ENCODE results near the gene HIGD1B. TPM values are rescaled to one million over a fixed set of nuclear protein-coding genes. Genes with fewer than 3 reads are reported as not detected.

The HIGD1B gene
- total RNA-seq, 4 donors from 2014 or later = 1.1 to 2.5 (median 1.5) TPM

- no peak overlapping the region for H3K4me3 ChIP-seq
- H3K9me3 ChIP-seq = no peaks in the 10 kb centered on the region
- peaks cover 0 to 22% (median 0%) of the 10 kb centered on the region in 3 donors for H3K4me1 ChIP-seq
- no peak for ATAC-seq
- H3K36me3 ChIP-seq = peaks cover 0 to 75% of the 10 kb centered on the region in 2 donors
- no peak overlapping the region for H3K27ac ChIP-seq
- TF ChIP-seq POLR2AphosphoS5 (IDR thresholded peaks at IDR 0.05) (no peak), EP300 (IDR thresholded peaks at IDR 0.05) (no peak), POLR2A (IDR thresholded peaks at IDR 0.05) (no peak)
- TF ChIP-seq, protein P1, sequence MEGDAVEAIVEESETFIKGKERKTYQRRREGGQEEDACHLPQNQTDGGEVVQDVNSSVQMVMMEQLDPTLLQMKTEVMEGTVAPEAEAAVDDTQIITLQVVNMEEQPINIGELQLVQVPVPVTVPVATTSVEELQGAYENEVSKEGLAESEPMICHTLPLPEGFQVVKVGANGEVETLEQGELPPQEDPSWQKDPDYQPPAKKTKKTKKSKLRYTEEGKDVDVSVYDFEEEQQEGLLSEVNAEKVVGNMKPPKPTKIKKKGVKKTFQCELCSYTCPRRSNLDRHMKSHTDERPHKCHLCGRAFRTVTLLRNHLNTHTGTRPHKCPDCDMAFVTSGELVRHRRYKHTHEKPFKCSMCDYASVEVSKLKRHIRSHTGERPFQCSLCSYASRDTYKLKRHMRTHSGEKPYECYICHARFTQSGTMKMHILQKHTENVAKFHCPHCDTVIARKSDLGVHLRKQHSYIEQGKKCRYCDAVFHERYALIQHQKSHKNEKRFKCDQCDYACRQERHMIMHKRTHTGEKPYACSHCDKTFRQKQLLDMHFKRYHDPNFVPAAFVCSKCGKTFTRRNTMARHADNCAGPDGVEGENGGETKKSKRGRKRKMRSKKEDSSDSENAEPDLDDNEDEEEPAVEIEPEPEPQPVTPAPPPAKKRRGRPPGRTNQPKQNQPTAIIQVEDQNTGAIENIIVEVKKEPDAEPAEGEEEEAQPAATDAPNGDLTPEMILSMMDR (IDR thresholded peaks at IDR 0.05) = no peak
- H3K27me3 ChIP-seq = no peaks in the 10 kb centered on the region
Measured at GRCh38 chr17:44892250-44892649, 44.6 kb downstream of the HIGD1B start.

GRCh38 chr17:44894642-44895041 is 47.0 kb downstream of the HIGD1B start:
- H3K36me3 ChIP-seq = peaks cover 0 to 55% of the 10 kb centered on the region in 2 donors
- peaks cover 0 to 34% (median 14%) of the 10 kb centered on the region in 3 donors for H3K4me1 ChIP-seq
- 86 to 93% methylated on average over 3 to 4 of the region's 4 CpGs for WGBS, 2 donors (ENCODE audit: low coverage in 1 of 2)
- TF ChIP-seq POLR2AphosphoS5 (IDR thresholded peaks at IDR 0.05) (no peak), POLR2A (IDR thresholded peaks at IDR 0.05) (no peak), EP300 (IDR thresholded peaks at IDR 0.05) (no peak)
- TF ChIP-seq, protein P1 (IDR thresholded peaks at IDR 0.05) = no peak
- no peak overlapping the region for H3K27ac ChIP-seq
- no peak for ATAC-seq
- H3K27me3 ChIP-seq = no peaks in the 10 kb centered on the region
- no peak overlapping the region for H3K4me3 ChIP-seq
- H3K9me3 ChIP-seq = no peaks in the 10 kb centered on the region

GRCh38 chr17:44898768-44899073 is 51.0 kb downstream of the HIGD1B start:
- Histone ChIP-seq H3K9me3 (no peaks in the 10 kb centered on the region), H3K4me3 (peak overlapping the region; percentile 60 to 72), H3K27me3 (no peaks in the 10 kb centered on the region), H3K27ac (peak overlapping the region; percentile 64 to 95 (median 91)), H3K36me3 (peaks cover 0 to 20% of the 10 kb centered on the region in 2 donors), H3K4me1 (peaks cover 0 to 47% (median 24%) of the 10 kb centered on the region in 3 donors)
- no peak for ATAC-seq
- WGBS, 2 donors (ENCODE audit: low coverage in 1 of 2) = 0% methylated on average over 7 of the region's 7 CpGs
- TF ChIP-seq POLR2AphosphoS5 (IDR thresholded peaks at IDR 0.05) (no peak), POLR2A (IDR thresholded peaks at IDR 0.05) (no peak), EP300 (IDR thresholded peaks at IDR 0.05) (no peak)
- TF ChIP-seq, protein P1 (IDR thresholded peaks at IDR 0.05) = no peak

GRCh38 chr17:44899074-44899782 is 51.5 kb downstream of the HIGD1B start, which contains the start of gene EFTUD2:
Gene EFTUD2, minus strand, starts transcription at chr17:44899445. Its CDS starts 4,924 bp downstream, at chr17:44894521.
- peak within 1 kb of the TSS; percentile 60 to 72 for H3K4me3 ChIP-seq
- 1% methylated on average over 19 to 30 of the region's 54 CpGs for WGBS, 2 donors (ENCODE audit: low coverage in 1 of 2)
- peak; percentile 93 for ATAC-seq
- H3K27me3 ChIP-seq = no peaks in the 10 kb centered on the region
- peaks cover 0 to 15% of the 10 kb centered on the region in 2 donors for H3K36me3 ChIP-seq
- peak within 1 kb of the TSS; percentile 64 to 95 (median 91) for H3K27ac ChIP-seq
- TF ChIP-seq POLR2AphosphoS5 (IDR thresholded peaks at IDR 0.05) (peak; percentile 70), POLR2A (IDR thresholded peaks at IDR 0.05) (peak in 1 of 2 donors; percentile 45), EP300 (IDR thresholded peaks at IDR 0.05) (no peak)
- TF ChIP-seq, protein P1 (IDR thresholded peaks at IDR 0.05) = peak in 2 of 4 experiments; percentile 48 to 54
- H3K9me3 ChIP-seq = no peaks in the 10 kb centered on the region
- peaks cover 0 to 47% (median 24%) of the 10 kb centered on the region in 3 donors for H3K4me1 ChIP-seq

Small RNA genes lying within 50 kb of the gene (small RNA-seq; reads per million reads assigned to genes)
- 0 reads per million in 4 donors for gene RN7SL405P

Other genes starting within 250 kb of the HIGD1B start
- gene MEIOC, start 191.4 kb upstream of the HIGD1B start, total RNA-seq = under 1 TPM in 2 of 4 donors, not detected in 2; 0.12 to 0.47 TPM
- 10 to 100 TPM; 16.7 to 21.0 (median 18.6) TPM for gene CCDC43, start 158.1 kb upstream of the HIGD1B start, total RNA-seq
- 1 to 10 TPM in 3 of 4 donors, under 1 TPM in 1; 0.96 to 7.2 (median 3.9) TPM for gene DBF4B, start 139.2 kb upstream of the HIGD1B start, total RNA-seq
- 1 to 10 TPM in 3 of 4 donors, under 1 TPM in 1; 0.10 to 4.2 (median 1.3) TPM for gene ADAM11, start 88.9 kb upstream of the HIGD1B start, total RNA-seq
- gene GJC1, start 17.6 kb upstream of the HIGD1B start, total RNA-seq = 10 to 100 TPM; 28.2 to 78.3 (median 44.5) TPM
- 10 to 100 TPM; 45.1 to 71.2 (median 57.8) TPM for gene EFTUD2, start 51.6 kb downstream of the HIGD1B start, total RNA-seq
- 1 to 10 TPM in 2 of 4 donors, under 1 TPM in 1, not detected in 1; 0.77 to 3.8 (median 1.1) TPM for gene GFAP, start 67.6 kb downstream of the HIGD1B start, total RNA-seq
- under 1 TPM in 3 of 4 donors, not detected in 1; 0.08 to 0.35 (median 0.27) TPM for gene KIF18B, start 99.9 kb downstream of the HIGD1B start, total RNA-seq
- 1 to 10 TPM; 4.1 to 7.1 (median 5.0) TPM for gene C1QL1, start 120.4 kb downstream of the HIGD1B start, total RNA-seq
- 10 to 100 TPM; 50.3 to 68.2 (median 58.0) TPM for gene DCAKD, start 203.7 kb downstream of the HIGD1B start, total RNA-seq
- 100 to 1,000 TPM in 1 of 4 donors, 10 to 100 TPM in 3; 63.5 to 129 (median 69.1) TPM for gene NMT1, start 213.4 kb downstream of the HIGD1B start, total RNA-seq